ENCODE results near the gene EXOC4. TPM values are rescaled to one million over a fixed set of nuclear protein-coding genes. Genes with fewer than 3 reads are reported as not detected.

The EXOC4 gene
- total and polyA plus RNA-seq, 12 donors: 7.5 to 41.7 (median 34.6) TPM

GRCh38 chr7:133529861-133530260, 277.0 kb downstream of the EXOC4 start:
- H3K27me3 ChIP-seq: no peaks in the 10 kb centered on the region
- 64 to 67% methylated on average over 4 of the region's 4 CpGs for WGBS, 2 donors
- no peak for TF ChIP-seq CTCF (IDR thresholded peaks at IDR 0.05)
- no peaks in the 10 kb centered on the region for H3K9me3 ChIP-seq
- no peaks in the 10 kb centered on the region for H3K36me3 ChIP-seq
- H3K27ac ChIP-seq: no peak overlapping the region
- intact Hi-C loops (cut with DNase I): no loop called here
- peaks cover 0 to 33% (median 13%) of the 10 kb centered on the region in 9 donors for H3K4me1 ChIP-seq
- DNase-seq: no peak
- peak in 2 of 8 donors; percentile 70 to 75 for ATAC-seq
- H3K4me3 ChIP-seq: no peak overlapping the region

GRCh38 chr7:133530682-133531081, 277.8 kb downstream of the EXOC4 start:
- TF ChIP-seq CTCF (IDR thresholded peaks at IDR 0.05): no peak
- no peaks in the 10 kb centered on the region for H3K9me3 ChIP-seq
- H3K27ac ChIP-seq: no peak overlapping the region
- peak in 1 of 2 donors; percentile 5 for DNase-seq
- intact Hi-C loops (cut with DNase I): no loop called here
- H3K27me3 ChIP-seq: no peaks in the 10 kb centered on the region
- peaks cover 0 to 33% (median 13%) of the 10 kb centered on the region in 9 donors for H3K4me1 ChIP-seq
- H3K4me3 ChIP-seq: no peak overlapping the region
- 46 to 50% methylated on average over 4 of the region's 4 CpGs for WGBS, 2 donors
- peak in 5 of 8 donors; percentile 44 to 76 (median 62) for ATAC-seq
- no peaks in the 10 kb centered on the region for H3K36me3 ChIP-seq

GRCh38 chr7:133534816-133535215, 281.9 kb downstream of the EXOC4 start:
- H3K4me1 ChIP-seq: peaks cover 0 to 28% (median 11%) of the 10 kb centered on the region in 9 donors
- H3K27me3 ChIP-seq: no peaks in the 10 kb centered on the region
- no peak for TF ChIP-seq CTCF (IDR thresholded peaks at IDR 0.05)
- H3K9me3 ChIP-seq: no peaks in the 10 kb centered on the region
- no peak overlapping the region for H3K27ac ChIP-seq
- ATAC-seq (no peak), DNase-seq (no peak)
- intact Hi-C loops (cut with DNase I): no loop called here
- no peaks in the 10 kb centered on the region for H3K36me3 ChIP-seq
- H3K4me3 ChIP-seq: no peak overlapping the region
- 95% methylated on average over 5 of the region's 5 CpGs for WGBS, 2 donors

GRCh38 chr7:133535308-133535707, 282.4 kb downstream of the EXOC4 start:
- no peak overlapping the region for H3K4me3 ChIP-seq
- H3K27me3 ChIP-seq: no peaks in the 10 kb centered on the region
- ATAC-seq: no peak
- peaks cover 0 to 23% (median 9%) of the 10 kb centered on the region in 9 donors for H3K4me1 ChIP-seq
- TF ChIP-seq CTCF (IDR thresholded peaks at IDR 0.05): no peak
- intact Hi-C loops (cut with DNase I): no loop called here
- no peaks in the 10 kb centered on the region for H3K36me3 ChIP-seq
- WGBS, 2 donors: 86 to 97% methylated on average over 2 of the region's 2 CpGs
- no peak overlapping the region for H3K27ac ChIP-seq
- no peak for DNase-seq
- H3K9me3 ChIP-seq: no peaks in the 10 kb centered on the region

Measured in heart right ventricle (tissue), 16 donors.